Neural cell (in vitro differentiated cells): Measurements from ENCODE around the gene CDKL1. TPM values are rescaled to one million over a fixed set of nuclear protein-coding genes. Genes with fewer than 3 reads are reported as not detected.

Experiments used
- H2AFZ ChIP-seq: fragments of 200-600, 300-800 bp; sonication (generic), shearing (Covaris generic); 2 replicates; pipeline ENCODE4 v1.6.0; 2014; ENCODE audit warnings: low read depth, mild to moderate bottlenecking, antibody characterized with exemption, low read length, moderate library complexity
- H3F3A ChIP-seq: fragments of 200-600 bp; shearing (Covaris generic); 2 replicates; pipeline ENCODE4 v1.6.1; 2016; ENCODE audit warnings: mild to moderate bottlenecking, moderate library complexity, mixed read lengths, antibody characterized with exemption, low read length; ENCODE audit not compliant: insufficient read depth, poor library complexity, severe bottlenecking
- H3K27ac ChIP-seq: fragments of 200-600, 300-800 bp; sonication (generic), shearing (Covaris generic); 2 replicates; pipeline ENCODE4 v1.5.1; 2014; ENCODE audit warnings: mild to moderate bottlenecking, low read length, moderate library complexity
- H3K27me3 ChIP-seq: fragments of 300-800, 200-600 bp; sonication (generic), shearing (Covaris generic); 2 replicates; pipeline ENCODE4 v1.6.0; 2014; ENCODE audit warnings: mild to moderate bottlenecking, low read depth, low read length, moderate library complexity; ENCODE audit not compliant: insufficient read depth
- H3K36me3 ChIP-seq: fragments of 300-800, 200-600 bp; sonication (generic), shearing (Covaris generic); 2 replicates; pipeline ENCODE4 v1.5.1; 2014; ENCODE audit warnings: mild to moderate bottlenecking, antibody characterized with exemption, low read length, moderate library complexity; ENCODE audit not compliant: insufficient read depth
- H3K4me2 ChIP-seq: fragments of 300-800, 200-600 bp; sonication (generic), shearing (Covaris generic); 2 replicates; pipeline ENCODE4 v1.6.0; 2014; ENCODE audit warnings: mild to moderate bottlenecking, low read length
- H3K4me3 ChIP-seq: fragments of 300-800, 200-600 bp; sonication (generic), shearing (Covaris generic); 2 replicates; pipeline ENCODE4 v1.5.1; 2014; ENCODE audit warnings: mild to moderate bottlenecking, low read length, moderate library complexity
- H3K79me2 ChIP-seq: fragments of 200-600 bp; shearing (Covaris generic); replicated peaks from 2 replicates; pipeline ENCODE4 v1.6.0; 2014; ENCODE audit warnings: mild to moderate bottlenecking, low read length, moderate library complexity; ENCODE audit not compliant: insufficient read depth
- H3K9ac ChIP-seq: fragments of 300-800, 200-600 bp; sonication (generic), shearing (Covaris generic); 2 replicates; pipeline ENCODE4 v1.6.1; 2016; ENCODE audit warnings: mild to moderate bottlenecking, low read length, mixed read lengths
- H3K9me2 ChIP-seq: fragments of 200-600 bp; shearing (Covaris generic); 2 replicates; pipeline ENCODE4 v1.6.1; 2016; ENCODE audit warnings: mild to moderate bottlenecking, low read length, mixed read lengths; ENCODE audit not compliant: insufficient read depth
- H3K9me3 ChIP-seq: fragments of 200-600, 300-800 bp; sonication (generic), shearing (Covaris generic); 2 replicates; pipeline ENCODE4 v1.6.1; 2016; ENCODE audit warnings: mild to moderate bottlenecking, mixed run types, low read length, moderate library complexity, mixed read lengths
- H4K20me1 ChIP-seq: fragments of 200-600 bp; shearing (Covaris generic); 2 replicates; pipeline ENCODE4 v1.6.1; 2016; ENCODE audit warnings: mild to moderate bottlenecking, mixed run types; ENCODE audit not compliant: insufficient read depth
- CTCF ChIP-seq: fragments of 450-650 bp; IDR thresholded peaks from 2 replicates; pipeline ENCODE4 v1.5.1; 2014; ENCODE audit warnings: antibody characterized with exemption, mild to moderate bottlenecking, moderate library complexity; ENCODE audit not compliant: poor library complexity, severe bottlenecking
- EP300 ChIP-seq: fragments of 450-650 bp; conservative IDR thresholded peaks from 2 replicates; pipeline ENCODE4 v1.6.1; 2014; ENCODE audit warnings: antibody characterized with exemption, mild to moderate bottlenecking, moderate library complexity; ENCODE audit not compliant: poor library complexity, severe bottlenecking
- EZH2 ChIP-seq: fragments of 200-600, 300-800 bp; shearing (Covaris generic), sonication (generic); IDR thresholded peaks from 2 replicates; pipeline ENCODE4 v1.6.1; 2014; ENCODE audit warnings: antibody characterized with exemption, low read length, borderline replicate concordance, mild to moderate bottlenecking; ENCODE audit not compliant: insufficient read depth, poor library complexity, severe bottlenecking
- MXI1 ChIP-seq: fragments of 450-650 bp; conservative IDR thresholded peaks from 2 replicates; pipeline ENCODE4 v1.6.1; 2014; ENCODE audit warnings: antibody characterized with exemption, mild to moderate bottlenecking; ENCODE audit not compliant: poor library complexity, severe bottlenecking
- POLR2AphosphoS5 ChIP-seq: IDR thresholded peaks from 2 replicates; pipeline ENCODE4 v1.6.1; 2012
- RAD21 ChIP-seq: fragments of 450-650 bp; conservative IDR thresholded peaks from 2 replicates; pipeline ENCODE4 v1.6.1; 2014; ENCODE audit warnings: antibody characterized with exemption, mild to moderate bottlenecking, moderate library complexity
- REST ChIP-seq: IDR thresholded peaks from 2 replicates; pipeline ENCODE4 v1.6.1; 2012; ENCODE audit warnings: borderline replicate concordance
- SMC3 ChIP-seq: fragments of 450-650 bp; conservative IDR thresholded peaks from 2 replicates; pipeline ENCODE4 v1.6.1; 2014; ENCODE audit warnings: antibody characterized with exemption, mild to moderate bottlenecking, moderate library complexity; ENCODE audit not compliant: poor library complexity
- TAF1 ChIP-seq: IDR thresholded peaks from 2 replicates; pipeline ENCODE4 v1.6.1; 2012; ENCODE audit warnings: low read depth
- polyA plus RNA-seq: library from polyadenylated mRNA; depleted of rRNA; stranded (reverse); fragments of >200 nt; gene quantifications from 2 replicates; pipeline ENCODE4 v1.2.3, GENCODE V29; 2014

CDKL1 gene
- polyA plus RNA-seq, 1 donor from 2014 or later: 3.1 TPM

- H3K9me2 ChIP-seq: no peaks in the 10 kb centered on the region
- H3K36me3 ChIP-seq: peaks cover 27% of the 10 kb centered on the region
- H3K27me3 ChIP-seq: no peaks in the 10 kb centered on the region
- no peak overlapping the region for H3K4me2 ChIP-seq
- no peaks in the 10 kb centered on the region for H4K20me1 ChIP-seq
- H2AFZ ChIP-seq: no peak overlapping the region
- TF ChIP-seq RAD21 (no peak), TAF1 (no peak), REST (no peak), EP300 (no peak), MXI1 (no peak)
- no peak overlapping the region for H3K27ac ChIP-seq
- no peaks in the 10 kb centered on the region for H3K9me3 ChIP-seq
- H3F3A ChIP-seq: no peaks in the 10 kb centered on the region
- no peak overlapping the region for H3K9ac ChIP-seq
- H3K79me2 ChIP-seq: no peaks in the 10 kb centered on the region
- H3K4me3 ChIP-seq: no peak overlapping the region
Measured at GRCh38 chr14:50417853-50418252, 21.2 kb upstream of the CDKL1 start.

GRCh38 chr14:50410921-50411320, 14.2 kb upstream of the CDKL1 start:
- Histone ChIP-seq H3K27ac (no peak overlapping the region), H3K4me2 (no peak overlapping the region), H3K9ac (no peak overlapping the region), H4K20me1 (no peaks in the 10 kb centered on the region), H3K79me2 (no peaks in the 10 kb centered on the region), H3F3A (no peaks in the 10 kb centered on the region), H3K27me3 (no peaks in the 10 kb centered on the region), H3K4me3 (no peak overlapping the region), H3K9me3 (no peaks in the 10 kb centered on the region), H3K9me2 (no peaks in the 10 kb centered on the region), H3K36me3 (no peaks in the 10 kb centered on the region), H2AFZ (no peak overlapping the region)
- no peak for TF ChIP-seq POLR2AphosphoS5
- TF ChIP-seq CTCF: no peak
- TF ChIP-seq MXI1: no peak
- no peak for TF ChIP-seq RAD21
- no peak for TF ChIP-seq EZH2
- TF ChIP-seq REST: no peak
- TF ChIP-seq TAF1: no peak
- TF ChIP-seq SMC3: no peak
- TF ChIP-seq EP300: no peak
